ENCODE data around the gene LPCAT3. TPM values are rescaled to one million over a fixed set of nuclear protein-coding genes. Genes with fewer than 3 reads are reported as not detected.

LPCAT3 gene
- total RNA-seq, 1 experiment from 2014 or later: 16.3 TPM

GRCh38 chr12:7021956-7022355 is 3.7 kb upstream of the LPCAT3 start:
- H3K79me2 ChIP-seq (ENCODE audit: low read length): peaks cover 12% of the 10 kb centered on the region
- BruUV-seq (replicated peaks): no TSS peak
- CTCF ChIA-PET: no interaction called here
- H4K20me1 ChIP-seq (ENCODE audit: low read length): no peaks in the 10 kb centered on the region
- H3K27ac ChIP-seq (ENCODE audit: low read length): no peak overlapping the region
- H3K9ac ChIP-seq (ENCODE audit: low read length): no peak overlapping the region
- no peak overlapping the region for H2AFZ ChIP-seq (ENCODE audit: low read length)
- peaks cover 10% of the 10 kb centered on the region for H3K4me1 ChIP-seq (ENCODE audit: insufficient read depth, low read length)
- H3K36me3 ChIP-seq (ENCODE audit: low read depth, low read length): no peaks in the 10 kb centered on the region
- ATAC-seq (no peak), DNase-seq (no peak)
- no peaks in the 10 kb centered on the region for H3K27me3 ChIP-seq (ENCODE audit: low read length)
- H3F3A ChIP-seq (ENCODE audit: low read length, unreplicated experiment): no peaks in the 10 kb centered on the region
- intact Hi-C loops (cut with micrococcal nuclease): no loop called here
- no peak overlapping the region for H3K4me2 ChIP-seq (ENCODE audit: low read length)
- no peaks in the 10 kb centered on the region for H3K9me3 ChIP-seq (ENCODE audit: low read length)
- H3K9me2 ChIP-seq (replicated peaks; ENCODE audit: low read length): no peaks in the 10 kb centered on the region
- POLR2A ChIA-PET (ENCODE audit: unreplicated experiment): no interaction called here
- H3K4me3 ChIP-seq (ENCODE audit: low read length): no peak overlapping the region
- TF ChIP-seq EZH2phosphoT487 (IDR thresholded peaks at IDR 0.05; ENCODE audit: borderline replicate concordance, low read length) (no peak), EZH2 (IDR thresholded peaks at IDR 0.05; ENCODE audit: low read length, unreplicated experiment) (no peak), CTCF (conservative IDR thresholded peaks at IDR 0.05; ENCODE audit: low read depth, low read length) (no peak)

GRCh38 chr12:7019043-7019569 is 830 bp upstream of the LPCAT3 start:
- Histone ChIP-seq H3F3A (ENCODE audit: low read length, unreplicated experiment) (no peaks in the 10 kb centered on the region), H3K27me3 (ENCODE audit: low read length) (no peaks in the 10 kb centered on the region), H3K27ac (ENCODE audit: low read length) (no peak overlapping the region), H3K4me2 (ENCODE audit: low read length) (peak overlapping the region; percentile 96), H3K9me2 (replicated peaks; ENCODE audit: low read length) (no peaks in the 10 kb centered on the region), H3K79me2 (ENCODE audit: low read length) (peaks cover 33% of the 10 kb centered on the region), H4K20me1 (ENCODE audit: low read length) (no peaks in the 10 kb centered on the region), H3K36me3 (ENCODE audit: low read depth, low read length) (no peaks in the 10 kb centered on the region), H2AFZ (ENCODE audit: low read length) (peak overlapping the region; percentile 61), H3K9ac (ENCODE audit: low read length) (peak overlapping the region; percentile 79), H3K4me3 (ENCODE audit: low read length) (peak overlapping the region; percentile 97), H3K4me1 (ENCODE audit: insufficient read depth, low read length) (peaks cover 15% of the 10 kb centered on the region), H3K9me3 (ENCODE audit: low read length) (no peaks in the 10 kb centered on the region)
- intact Hi-C loops (cut with micrococcal nuclease): loop anchor here (2.0 to 5.0 kb wide), 4 partner anchors 47 to 94 kb away; partner anchors contain the start of genes C12orf57, C1R, EMG1 and PHB2
- DNase-seq: no peak
- no peak for ATAC-seq
- POLR2A ChIA-PET (ENCODE audit: unreplicated experiment): no interaction called here
- no peak for TF ChIP-seq CTCF (conservative IDR thresholded peaks at IDR 0.05; ENCODE audit: low read depth, low read length)
- no peak for TF ChIP-seq EZH2 (IDR thresholded peaks at IDR 0.05; ENCODE audit: low read length, unreplicated experiment)
- TF ChIP-seq EZH2phosphoT487 (IDR thresholded peaks at IDR 0.05; ENCODE audit: borderline replicate concordance, low read length): no peak
- BruUV-seq (replicated peaks): TSS peak; percentile 74
- CTCF ChIA-PET: no interaction called here

GRCh38 chr12:7017870-7018349 is 366 bp downstream of the LPCAT3 start:
- BruUV-seq (replicated peaks): no TSS peak
- Histone ChIP-seq H3K4me1 (ENCODE audit: insufficient read depth, low read length) (peaks cover 15% of the 10 kb centered on the region), H3K4me2 (ENCODE audit: low read length) (peak overlapping the region; percentile 96), H3K27ac (ENCODE audit: low read length) (peak overlapping the region; percentile 92), H3K36me3 (ENCODE audit: low read depth, low read length) (no peaks in the 10 kb centered on the region), H3K9ac (ENCODE audit: low read length) (peak overlapping the region; percentile 79), H4K20me1 (ENCODE audit: low read length) (no peaks in the 10 kb centered on the region), H3K9me2 (replicated peaks; ENCODE audit: low read length) (no peaks in the 10 kb centered on the region), H3K4me3 (ENCODE audit: low read length) (peak overlapping the region; percentile 97), H3K9me3 (ENCODE audit: low read length) (no peaks in the 10 kb centered on the region), H3K79me2 (ENCODE audit: low read length) (peaks cover 33% of the 10 kb centered on the region), H2AFZ (ENCODE audit: low read length) (peak overlapping the region; percentile 93), H3F3A (ENCODE audit: low read length, unreplicated experiment) (no peaks in the 10 kb centered on the region), H3K27me3 (ENCODE audit: low read length) (no peaks in the 10 kb centered on the region)
- intact Hi-C loops (cut with micrococcal nuclease): loop anchor here (2.0 to 5.0 kb wide), 4 partner anchors 46 to 95 kb away; partner anchors contain the start of genes C12orf57, C1R, EMG1 and PHB2
- DNase-seq: peak; percentile 9
- ChIA-PET POLR2A (ENCODE audit: unreplicated experiment) (no interaction called here), CTCF (interaction anchor here (0.5 to 0.8 kb wide), 3 partner anchors 74 to 171 kb away, joined by 3 to 4 read pairs (median 3); partner anchors contain the start of genes C12orf57 and RNU7-1)
- ATAC-seq: peak; percentile 23
- TF ChIP-seq EZH2phosphoT487 (IDR thresholded peaks at IDR 0.05; ENCODE audit: borderline replicate concordance, low read length) (no peak), CTCF (conservative IDR thresholded peaks at IDR 0.05; ENCODE audit: low read depth, low read length) (no peak), EZH2 (IDR thresholded peaks at IDR 0.05; ENCODE audit: low read length, unreplicated experiment) (no peak)

Measured in PC-3 (cell line).